ENCODE data around the gene YIF1A.
A peak's percentile ranks its signal among the peaks of the same experiment; 100 is the strongest.

YIF1A gene

DNA sequence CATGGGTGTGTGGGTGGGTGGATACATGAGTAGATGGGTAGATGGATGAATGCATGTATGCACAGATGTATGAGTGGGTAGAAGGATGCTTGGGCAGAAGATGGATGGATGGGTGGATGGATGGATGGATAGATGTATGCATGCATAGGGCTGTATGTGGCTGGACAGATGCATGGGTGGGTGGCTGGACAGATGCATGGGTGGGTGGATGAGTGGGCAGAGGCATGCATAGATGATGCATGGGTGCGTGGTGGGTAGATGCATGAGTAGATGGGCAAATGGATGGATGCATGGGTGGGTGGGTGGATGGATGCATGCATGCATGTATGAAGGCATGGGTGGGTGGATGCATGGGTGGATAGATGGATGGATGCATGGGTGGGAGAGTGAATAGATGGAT is 34.7 kb upstream of the YIF1A start:
- Histone ChIP-seq H3K36me3 (ENCODE audit: control insufficient read depth in 2 of 2, insufficient read depth in 1 of 2, low read length in 2 of 2) (no peaks in the 10 kb centered on the region), H3K9me3 (ENCODE audit: control insufficient read depth, insufficient read depth, low read depth, low read length) (no peaks in the 10 kb centered on the region), H3K27ac (ENCODE audit: extremely low read depth, low read depth, low read length) (no peak overlapping the region), H3K4me3 (ENCODE audit: low read depth, low read length) (no peak overlapping the region), H3K4me1 (ENCODE audit: control insufficient read depth, insufficient read depth, low read length) (no peaks in the 10 kb centered on the region)
- POLR2A ChIA-PET, result no interaction called here
- CTCF ChIA-PET, result interaction anchor here (1.4 to 2.7 kb wide), 2 partner anchors 12 to 14 kb away, joined by 3 to 19 read pairs; no protein-coding TSS in a partner anchor
- no peak for TF ChIP-seq ZNF24 (tag by site-specific recombination; IDR thresholded peaks at IDR 0.05)
- TF ChIP-seq ZNF768 (tag by site-specific recombination; IDR thresholded peaks at IDR 0.05), result no peak
- TF ChIP-seq, protein P1, sequence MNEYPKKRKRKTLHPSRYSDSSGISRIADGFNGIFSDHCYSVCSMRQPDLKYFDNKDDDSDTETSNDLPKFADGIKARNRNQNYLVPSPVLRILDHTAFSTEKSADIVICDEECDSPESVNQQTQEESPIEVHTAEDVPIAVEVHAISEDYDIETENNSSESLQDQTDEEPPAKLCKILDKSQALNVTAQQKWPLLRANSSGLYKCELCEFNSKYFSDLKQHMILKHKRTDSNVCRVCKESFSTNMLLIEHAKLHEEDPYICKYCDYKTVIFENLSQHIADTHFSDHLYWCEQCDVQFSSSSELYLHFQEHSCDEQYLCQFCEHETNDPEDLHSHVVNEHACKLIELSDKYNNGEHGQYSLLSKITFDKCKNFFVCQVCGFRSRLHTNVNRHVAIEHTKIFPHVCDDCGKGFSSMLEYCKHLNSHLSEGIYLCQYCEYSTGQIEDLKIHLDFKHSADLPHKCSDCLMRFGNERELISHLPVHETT (tag by site-specific recombination; IDR thresholded peaks at IDR 0.05), result no peak
- no peak for TF ChIP-seq ZNF837 (tag by site-specific recombination; IDR thresholded peaks at IDR 0.05)
- no peak for TF ChIP-seq ZNF585B (tag by site-specific recombination; IDR thresholded peaks at IDR 0.05)
- TF ChIP-seq EGR2 (tag by site-specific recombination; IDR thresholded peaks at IDR 0.05; ENCODE audit: low read depth), result peak; percentile 92
- TF ChIP-seq ZNF366 (tag by site-specific recombination; conservative IDR thresholded peaks at IDR 0.05), result peak; percentile 72
- TF ChIP-seq, protein P2, sequence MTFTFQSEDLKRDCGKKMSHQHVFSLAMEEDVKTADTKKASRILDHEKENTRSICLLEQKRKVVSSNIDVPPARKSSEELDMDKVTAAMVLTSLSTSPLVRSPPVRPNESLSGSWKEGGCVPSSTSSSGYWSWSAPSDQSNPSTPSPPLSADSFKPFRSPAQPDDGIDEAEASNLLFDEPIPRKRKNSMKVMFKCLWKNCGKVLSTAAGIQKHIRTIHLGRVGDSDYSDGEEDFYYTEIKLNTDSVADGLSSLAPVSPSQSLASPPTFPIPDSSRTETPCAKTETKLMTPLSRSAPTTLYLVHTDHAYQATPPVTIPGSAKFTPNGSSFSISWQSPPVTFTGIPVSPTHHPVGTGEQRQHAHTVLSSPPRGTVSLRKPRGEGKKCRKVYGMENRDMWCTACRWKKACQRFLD (tag by site-specific recombination; IDR thresholded peaks at IDR 0.05), result no peak
- TF ChIP-seq GLI4 (tag by site-specific recombination; IDR thresholded peaks at IDR 0.05), result no peak
- TF ChIP-seq, protein P3, sequence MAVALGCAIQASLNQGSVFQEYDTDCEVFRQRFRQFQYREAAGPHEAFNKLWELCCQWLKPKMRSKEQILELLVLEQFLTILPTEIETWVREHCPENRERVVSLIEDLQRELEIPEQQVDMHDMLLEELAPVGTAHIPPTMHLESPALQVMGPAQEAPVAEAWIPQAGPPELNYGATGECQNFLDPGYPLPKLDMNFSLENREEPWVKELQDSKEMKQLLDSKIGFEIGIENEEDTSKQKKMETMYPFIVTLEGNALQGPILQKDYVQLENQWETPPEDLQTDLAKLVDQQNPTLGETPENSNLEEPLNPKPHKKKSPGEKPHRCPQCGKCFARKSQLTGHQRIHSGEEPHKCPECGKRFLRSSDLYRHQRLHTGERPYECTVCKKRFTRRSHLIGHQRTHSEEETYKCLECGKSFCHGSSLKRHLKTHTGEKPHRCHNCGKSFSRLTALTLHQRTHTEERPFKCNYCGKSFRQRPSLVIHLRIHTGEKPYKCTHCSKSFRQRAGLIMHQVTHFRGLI (tag by site-specific recombination; IDR thresholded peaks at IDR 0.05), result no peak
- 0 out of 2 replicates have a peak, but pooled peaks have one; percentile 14 for TF ChIP-seq ZBTB17 (tag by site-specific recombination; IDR thresholded peaks at IDR 0.05)
- TF ChIP-seq, protein P4, sequence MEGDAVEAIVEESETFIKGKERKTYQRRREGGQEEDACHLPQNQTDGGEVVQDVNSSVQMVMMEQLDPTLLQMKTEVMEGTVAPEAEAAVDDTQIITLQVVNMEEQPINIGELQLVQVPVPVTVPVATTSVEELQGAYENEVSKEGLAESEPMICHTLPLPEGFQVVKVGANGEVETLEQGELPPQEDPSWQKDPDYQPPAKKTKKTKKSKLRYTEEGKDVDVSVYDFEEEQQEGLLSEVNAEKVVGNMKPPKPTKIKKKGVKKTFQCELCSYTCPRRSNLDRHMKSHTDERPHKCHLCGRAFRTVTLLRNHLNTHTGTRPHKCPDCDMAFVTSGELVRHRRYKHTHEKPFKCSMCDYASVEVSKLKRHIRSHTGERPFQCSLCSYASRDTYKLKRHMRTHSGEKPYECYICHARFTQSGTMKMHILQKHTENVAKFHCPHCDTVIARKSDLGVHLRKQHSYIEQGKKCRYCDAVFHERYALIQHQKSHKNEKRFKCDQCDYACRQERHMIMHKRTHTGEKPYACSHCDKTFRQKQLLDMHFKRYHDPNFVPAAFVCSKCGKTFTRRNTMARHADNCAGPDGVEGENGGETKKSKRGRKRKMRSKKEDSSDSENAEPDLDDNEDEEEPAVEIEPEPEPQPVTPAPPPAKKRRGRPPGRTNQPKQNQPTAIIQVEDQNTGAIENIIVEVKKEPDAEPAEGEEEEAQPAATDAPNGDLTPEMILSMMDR (tag by site-specific recombination; IDR thresholded peaks at IDR 0.05), result no peak
- TF ChIP-seq ZNF473 (tag by site-specific recombination; IDR thresholded peaks at IDR 0.05), result no peak
- TF ChIP-seq, protein P5, sequence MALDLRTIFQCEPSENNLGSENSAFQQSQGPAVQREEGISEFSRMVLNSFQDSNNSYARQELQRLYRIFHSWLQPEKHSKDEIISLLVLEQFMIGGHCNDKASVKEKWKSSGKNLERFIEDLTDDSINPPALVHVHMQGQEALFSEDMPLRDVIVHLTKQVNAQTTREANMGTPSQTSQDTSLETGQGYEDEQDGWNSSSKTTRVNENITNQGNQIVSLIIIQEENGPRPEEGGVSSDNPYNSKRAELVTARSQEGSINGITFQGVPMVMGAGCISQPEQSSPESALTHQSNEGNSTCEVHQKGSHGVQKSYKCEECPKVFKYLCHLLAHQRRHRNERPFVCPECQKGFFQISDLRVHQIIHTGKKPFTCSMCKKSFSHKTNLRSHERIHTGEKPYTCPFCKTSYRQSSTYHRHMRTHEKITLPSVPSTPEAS (tag by site-specific recombination; IDR thresholded peaks at IDR 0.05), result no peak
- TF ChIP-seq ZFHX2 (tag by site-specific recombination; conservative IDR thresholded peaks at IDR 0.05), result peak; percentile 94
- TF ChIP-seq, protein P6, sequence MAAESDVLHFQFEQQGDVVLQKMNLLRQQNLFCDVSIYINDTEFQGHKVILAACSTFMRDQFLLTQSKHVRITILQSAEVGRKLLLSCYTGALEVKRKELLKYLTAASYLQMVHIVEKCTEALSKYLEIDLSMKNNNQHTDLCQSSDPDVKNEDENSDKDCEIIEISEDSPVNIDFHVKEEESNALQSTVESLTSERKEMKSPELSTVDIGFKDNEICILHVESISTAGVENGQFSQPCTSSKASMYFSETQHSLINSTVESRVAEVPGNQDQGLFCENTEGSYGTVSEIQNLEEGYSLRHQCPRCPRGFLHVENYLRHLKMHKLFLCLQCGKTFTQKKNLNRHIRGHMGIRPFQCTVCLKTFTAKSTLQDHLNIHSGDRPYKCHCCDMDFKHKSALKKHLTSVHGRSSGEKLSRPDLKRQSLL (tag by site-specific recombination; IDR thresholded peaks at IDR 0.05), result no peak
- TF ChIP-seq, protein P7, sequence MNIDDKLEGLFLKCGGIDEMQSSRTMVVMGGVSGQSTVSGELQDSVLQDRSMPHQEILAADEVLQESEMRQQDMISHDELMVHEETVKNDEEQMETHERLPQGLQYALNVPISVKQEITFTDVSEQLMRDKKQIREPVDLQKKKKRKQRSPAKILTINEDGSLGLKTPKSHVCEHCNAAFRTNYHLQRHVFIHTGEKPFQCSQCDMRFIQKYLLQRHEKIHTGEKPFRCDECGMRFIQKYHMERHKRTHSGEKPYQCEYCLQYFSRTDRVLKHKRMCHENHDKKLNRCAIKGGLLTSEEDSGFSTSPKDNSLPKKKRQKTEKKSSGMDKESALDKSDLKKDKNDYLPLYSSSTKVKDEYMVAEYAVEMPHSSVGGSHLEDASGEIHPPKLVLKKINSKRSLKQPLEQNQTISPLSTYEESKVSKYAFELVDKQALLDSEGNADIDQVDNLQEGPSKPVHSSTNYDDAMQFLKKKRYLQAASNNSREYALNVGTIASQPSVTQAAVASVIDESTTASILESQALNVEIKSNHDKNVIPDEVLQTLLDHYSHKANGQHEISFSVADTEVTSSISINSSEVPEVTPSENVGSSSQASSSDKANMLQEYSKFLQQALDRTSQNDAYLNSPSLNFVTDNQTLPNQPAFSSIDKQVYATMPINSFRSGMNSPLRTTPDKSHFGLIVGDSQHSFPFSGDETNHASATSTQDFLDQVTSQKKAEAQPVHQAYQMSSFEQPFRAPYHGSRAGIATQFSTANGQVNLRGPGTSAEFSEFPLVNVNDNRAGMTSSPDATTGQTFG (tag by site-specific recombination; IDR thresholded peaks at IDR 0.05; ENCODE audit: borderline replicate concordance), result no peak
- no peak for TF ChIP-seq ZNF292 (tag by site-specific recombination; IDR thresholded peaks at IDR 0.05; ENCODE audit: borderline replicate concordance, low read depth)
- no peak for TF ChIP-seq ZFP37 (tag by site-specific recombination; IDR thresholded peaks at IDR 0.05)
- TF ChIP-seq, protein P8, sequence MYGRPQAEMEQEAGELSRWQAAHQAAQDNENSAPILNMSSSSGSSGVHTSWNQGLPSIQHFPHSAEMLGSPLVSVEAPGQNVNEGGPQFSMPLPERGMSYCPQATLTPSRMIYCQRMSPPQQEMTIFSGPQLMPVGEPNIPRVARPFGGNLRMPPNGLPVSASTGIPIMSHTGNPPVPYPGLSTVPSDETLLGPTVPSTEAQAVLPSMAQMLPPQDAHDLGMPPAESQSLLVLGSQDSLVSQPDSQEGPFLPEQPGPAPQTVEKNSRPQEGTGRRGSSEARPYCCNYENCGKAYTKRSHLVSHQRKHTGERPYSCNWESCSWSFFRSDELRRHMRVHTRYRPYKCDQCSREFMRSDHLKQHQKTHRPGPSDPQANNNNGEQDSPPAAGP (tag by site-specific recombination; IDR thresholded peaks at IDR 0.05), result no peak
- no peak for TF ChIP-seq ZXDB (tag by site-specific recombination; IDR thresholded peaks at IDR 0.05)
- TF ChIP-seq, protein P9, sequence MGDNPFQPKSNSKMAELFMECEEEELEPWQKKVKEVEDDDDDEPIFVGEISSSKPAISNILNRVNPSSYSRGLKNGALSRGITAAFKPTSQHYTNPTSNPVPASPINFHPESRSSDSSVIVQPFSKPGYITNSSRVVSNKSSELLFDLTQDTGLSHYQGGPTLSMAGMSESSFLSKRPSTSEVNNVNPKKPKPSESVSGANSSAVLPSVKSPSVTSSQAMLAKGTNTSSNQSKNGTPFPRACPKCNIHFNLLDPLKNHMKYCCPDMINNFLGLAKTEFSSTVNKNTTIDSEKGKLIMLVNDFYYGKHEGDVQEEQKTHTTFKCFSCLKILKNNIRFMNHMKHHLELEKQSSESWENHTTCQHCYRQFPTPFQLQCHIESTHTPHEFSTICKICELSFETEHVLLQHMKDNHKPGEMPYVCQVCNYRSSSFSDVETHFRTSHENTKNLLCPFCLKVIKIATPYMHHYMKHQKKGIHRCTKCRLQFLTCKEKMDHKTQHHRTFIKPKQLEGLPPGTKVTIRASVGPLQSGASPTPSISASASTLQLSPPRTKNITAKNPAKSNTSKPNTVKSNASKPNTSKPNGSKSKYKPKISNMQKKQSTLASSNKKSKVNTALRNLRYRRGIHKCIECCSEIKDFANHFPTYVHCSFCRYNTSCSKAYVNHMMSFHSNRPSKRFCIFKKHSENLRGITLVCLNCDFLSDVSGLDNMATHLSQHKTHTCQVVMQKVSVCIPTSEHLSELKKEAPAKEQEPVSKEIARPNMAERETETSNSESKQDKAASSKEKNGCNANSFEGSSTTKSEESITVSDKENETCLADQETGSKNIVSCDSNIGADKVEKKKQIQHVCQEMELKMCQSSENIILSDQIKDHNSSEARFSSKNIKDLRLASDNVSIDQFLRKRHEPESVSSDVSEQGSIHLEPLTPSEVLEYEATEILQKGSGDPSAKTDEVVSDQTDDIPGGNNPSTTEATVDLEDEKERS (tag by site-specific recombination; IDR thresholded peaks at IDR 0.05), result no peak

Data from HEK293 (cell line).